Measurements from ENCODE around the gene NDST4.

Gene NDST4

GRCh38 chr4:114782415-114783214 lies 330.8 kb downstream of the NDST4 start:
- DNase-seq: peak; percentile 58

- no peak for DNase-seq
Observed at GRCh38 chr4:114780205-114780604, 333.2 kb downstream of the NDST4 start.
